CD14-positive monocyte (primary cell): ENCODE measurements around the gene TDRD9. TPM values are rescaled to one million over a fixed set of nuclear protein-coding genes. Genes with fewer than 3 reads are reported as not detected.
A peak's percentile ranks its signal among the peaks of the same experiment; 100 is the strongest.

Experiments used
- DNase-seq, 3 donors: peaks; one replicate each; pipeline ENCODE4 v3.0.0-alpha.2; 2011 to 2022
- H2AFZ ChIP-seq: 2 replicates; pipeline ENCODE4 v1.6.0; 2012; ENCODE audit warnings: mild to moderate bottlenecking, low read depth, low read length, inconsistent platforms; ENCODE audit not compliant: insufficient read depth, poor library complexity, severe bottlenecking
- H3K27ac ChIP-seq, 2 donors: 1 replicate in 1 of 2; 2 replicates in 1 of 2; pipeline ENCODE4 v1.5.1; 2012 to 2013; ENCODE audit warnings: low read length in 2 of 2, control low read depth in 1 of 2, inconsistent platforms in 1 of 2, low read depth in 1 of 2, mild to moderate bottlenecking in 1 of 2
- H3K27me3 ChIP-seq, 2 donors: one replicate each; pipeline versions ENCODE4 v1.6.0 to v1.6.1; 2011 to 2013; ENCODE audit warnings: low read length in 2 of 2; ENCODE audit not compliant: control insufficient read depth in 2 of 2, insufficient read depth in 2 of 2
- H3K36me3 ChIP-seq, 2 donors: replicated peaks in 1 of 2; 1 replicate in 1 of 2; 2 replicates in 1 of 2; pipeline versions ENCODE4 v1.5.1 to v1.6.1; 2012 to 2013; ENCODE audit warnings: low read length in 2 of 2, control low read depth in 1 of 2, inconsistent platforms in 1 of 2, mild to moderate bottlenecking in 1 of 2; ENCODE audit not compliant: insufficient read depth in 2 of 2, control insufficient read depth in 1 of 2
- H3K4me1 ChIP-seq, 2 donors: 1 replicate in 1 of 2; 2 replicates in 1 of 2; pipeline versions ENCODE4 v1.5.1 to v1.6.1; 2012 to 2013; ENCODE audit warnings: low read length in 2 of 2, control low read depth in 1 of 2, inconsistent platforms in 1 of 2, mild to moderate bottlenecking in 1 of 2, moderate library complexity in 1 of 2; ENCODE audit not compliant: insufficient read depth in 2 of 2, control insufficient read depth in 1 of 2
- H3K4me2 ChIP-seq: replicated peaks from 2 replicates; pipeline ENCODE3; 2012; ENCODE audit warnings: low read length, moderate library complexity, mild to moderate bottlenecking; ENCODE audit not compliant: poor library complexity, severe bottlenecking; ENCODE audit errors: extremely low read depth
- H3K4me3 ChIP-seq, 3 experiments: fragments of 200-600 bp in 1 of 3; sonication (generic) in 1 of 3; replicated peaks in 1 of 3; 1 replicate in 2 of 3; 2 replicates in 1 of 3; pipeline ENCODE4 v1.5.1; 2011 to 2013; ENCODE audit warnings: low read length in 3 of 3, mild to moderate bottlenecking in 3 of 3, control low read depth in 2 of 3, low read depth in 2 of 3, inconsistent platforms in 1 of 3, moderate library complexity in 1 of 3
- H3K79me2 ChIP-seq: 2 replicates; pipeline ENCODE4 v1.6.0; 2012; ENCODE audit warnings: mild to moderate bottlenecking, control low read depth, inconsistent platforms, low read length, moderate library complexity; ENCODE audit not compliant: insufficient read depth
- H3K9ac ChIP-seq: 2 replicates; pipeline ENCODE4 v1.6.0; 2017; ENCODE audit warnings: low read length, mild to moderate bottlenecking; ENCODE audit not compliant: insufficient read depth, poor library complexity, severe bottlenecking
- H3K9me3 ChIP-seq, 2 donors: replicated peaks in 1 of 2; 1 replicate in 1 of 2; 2 replicates in 1 of 2; pipeline versions ENCODE4 v1.5.1 to v1.6.1; 2012 to 2013; ENCODE audit warnings: low read length in 2 of 2, control low read depth in 1 of 2; ENCODE audit not compliant: control insufficient read depth in 1 of 2, insufficient read depth in 1 of 2
- H4K20me1 ChIP-seq: 2 replicates; pipeline ENCODE4 v1.6.0; 2012; ENCODE audit warnings: mild to moderate bottlenecking, low read length, control low read depth, moderate library complexity; ENCODE audit not compliant: insufficient read depth
- H3K27ac Mint-ChIP-seq, 7 donors: one replicate each; pipeline ENCODE4 v1.8.0; 2020; ENCODE audit warnings: mild to moderate bottlenecking in 7 of 7, mixed read lengths in 7 of 7, moderate library complexity in 6 of 7, inconsistent platforms in 2 of 7
- H3K27me3 Mint-ChIP-seq, 3 donors: one replicate each; pipeline ENCODE4 v1.8.0; 2021 to 2022; ENCODE audit warnings: low read depth in 3 of 3, mild to moderate bottlenecking in 3 of 3, mixed read lengths in 3 of 3, moderate library complexity in 3 of 3, inconsistent platforms in 1 of 3
- H3K36me3 Mint-ChIP-seq, 2 donors: one replicate each; pipeline ENCODE4 v1.8.0; 2020; ENCODE audit warnings: mixed read lengths in 2 of 2, inconsistent platforms in 1 of 2, mild to moderate bottlenecking in 1 of 2
- H3K4me1 Mint-ChIP-seq: one replicate; pipeline ENCODE4 v1.8.0; 2020; ENCODE audit warnings: mild to moderate bottlenecking, mixed read lengths
- H3K4me3 Mint-ChIP-seq, 2 donors: one replicate each; pipeline ENCODE4 v1.8.0; 2020; ENCODE audit warnings: mild to moderate bottlenecking in 2 of 2, mixed read lengths in 2 of 2, moderate library complexity in 1 of 2
- H3K9me3 Mint-ChIP-seq, 7 donors: one replicate each; pipeline ENCODE4 v1.8.0; 2020 to 2022; ENCODE audit warnings: mixed read lengths in 7 of 7, mild to moderate bottlenecking in 6 of 7, moderate library complexity in 6 of 7, inconsistent platforms in 2 of 7
- WGBS: methylation state at CpG from one replicate; pipeline ENCODE4 v1.1.5; 2013; ENCODE audit warnings: missing lambda C conversion rate; ENCODE audit not compliant: insufficient coverage; 5-methylcytosine and 5-hydroxymethylcytosine counted together
- intact Hi-C, 2 donors: fragments of 100-400 bp; cut with micrococcal nuclease; formaldehyde crosslinking; loops; one replicate each; pipeline versions ENCODE4 v1.15.0 to v1.15.1; 2023
- polyA plus RNA-seq, 3 donors: library from polyadenylated mRNA; depleted of rRNA in 1 of 3; unstranded in 2 of 3; stranded (reverse) in 1 of 3; fragments of 300-500 nt in 2 of 3; fragments of >200 nt in 1 of 3; fragmentation: Illumina TruSeq in 2 of 3; gene quantifications; 1 replicate in 2 of 3; 2 replicates in 1 of 3; pipeline ENCODE4 v1.2.3, GENCODE V29; 2012 to 2021
- TF ChIP-seq, protein P1 (sequence below): fragments of 200-600 bp; IDR thresholded peaks from one replicate; pipeline ENCODE4 v1.8.0; 2022; ENCODE audit warnings: antibody characterized with exemption, mild to moderate bottlenecking

The TDRD9 gene
- polyA plus RNA-seq, 3 donors = 7.6 to 12.1 (median 11.8) TPM

DNA sequence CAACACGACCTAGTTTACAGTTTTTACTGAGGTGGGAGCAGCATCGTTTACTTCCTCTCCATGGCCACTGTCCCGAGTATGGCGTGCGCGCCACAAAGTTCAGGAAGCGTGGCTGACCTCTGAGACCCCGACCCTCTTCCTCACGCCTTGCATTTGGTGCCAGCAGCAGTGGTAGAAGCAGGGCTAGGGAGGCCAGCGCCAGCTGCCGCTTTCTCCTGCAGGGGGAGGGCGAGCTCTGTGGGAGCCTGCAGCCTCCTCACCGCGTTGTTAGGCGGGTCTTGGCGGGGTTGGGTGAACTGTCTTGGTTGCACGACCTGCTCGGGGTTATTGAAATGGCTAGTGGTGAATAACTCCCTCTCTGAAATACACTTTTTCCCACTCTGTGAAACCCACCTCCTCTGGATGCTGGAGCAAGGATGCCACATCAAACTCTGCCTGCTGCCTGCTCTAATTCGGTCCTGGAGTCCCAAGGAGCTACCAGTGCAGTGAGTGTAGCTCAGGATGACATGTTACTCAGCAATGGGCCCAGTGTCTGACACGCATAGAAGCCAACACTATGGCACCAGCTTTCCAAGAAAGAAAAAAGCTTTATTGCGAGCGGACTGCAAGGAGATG is 22.3 kb upstream of the TDRD9 start:
- H4K20me1 ChIP-seq = peaks cover under 1% of the 10 kb centered on the region
- TF ChIP-seq, protein P1, sequence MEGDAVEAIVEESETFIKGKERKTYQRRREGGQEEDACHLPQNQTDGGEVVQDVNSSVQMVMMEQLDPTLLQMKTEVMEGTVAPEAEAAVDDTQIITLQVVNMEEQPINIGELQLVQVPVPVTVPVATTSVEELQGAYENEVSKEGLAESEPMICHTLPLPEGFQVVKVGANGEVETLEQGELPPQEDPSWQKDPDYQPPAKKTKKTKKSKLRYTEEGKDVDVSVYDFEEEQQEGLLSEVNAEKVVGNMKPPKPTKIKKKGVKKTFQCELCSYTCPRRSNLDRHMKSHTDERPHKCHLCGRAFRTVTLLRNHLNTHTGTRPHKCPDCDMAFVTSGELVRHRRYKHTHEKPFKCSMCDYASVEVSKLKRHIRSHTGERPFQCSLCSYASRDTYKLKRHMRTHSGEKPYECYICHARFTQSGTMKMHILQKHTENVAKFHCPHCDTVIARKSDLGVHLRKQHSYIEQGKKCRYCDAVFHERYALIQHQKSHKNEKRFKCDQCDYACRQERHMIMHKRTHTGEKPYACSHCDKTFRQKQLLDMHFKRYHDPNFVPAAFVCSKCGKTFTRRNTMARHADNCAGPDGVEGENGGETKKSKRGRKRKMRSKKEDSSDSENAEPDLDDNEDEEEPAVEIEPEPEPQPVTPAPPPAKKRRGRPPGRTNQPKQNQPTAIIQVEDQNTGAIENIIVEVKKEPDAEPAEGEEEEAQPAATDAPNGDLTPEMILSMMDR = peak; percentile 48
- Mint-ChIP-seq H3K4me3 (peak overlapping the region in 1 of 2 donors; percentile 36), H3K36me3 (peaks cover 7 to 12% of the 10 kb centered on the region in 2 donors), H3K9me3 (peaks cover 0 to 4% (median 0%) of the 10 kb centered on the region in 7 donors), H3K27me3 (peaks cover 3 to 4% (median 3%) of the 10 kb centered on the region in 3 donors), H3K27ac (no peak overlapping the region), H3K4me1 (peaks cover 16% of the 10 kb centered on the region)
- H3K27me3 ChIP-seq = no peaks in the 10 kb centered on the region
- H3K4me2 ChIP-seq = no peak overlapping the region
- H3K36me3 ChIP-seq = peaks cover 6 to 7% of the 10 kb centered on the region in 2 donors
- H3K9me3 ChIP-seq = no peaks in the 10 kb centered on the region
- 36% methylated on average over 10 of the region's 22 CpGs for WGBS
- no peak overlapping the region for H2AFZ ChIP-seq
- no peak overlapping the region for H3K27ac ChIP-seq
- H3K79me2 ChIP-seq = no peaks in the 10 kb centered on the region
- intact Hi-C loops = no loop called here
- DNase-seq = peak in 2 of 3 donors; percentile 22 to 23
- no peak overlapping the region for H3K4me3 ChIP-seq
- H3K4me1 ChIP-seq = peaks cover 0 to 6% of the 10 kb centered on the region in 2 donors
- no peak overlapping the region for H3K9ac ChIP-seq

DNA sequence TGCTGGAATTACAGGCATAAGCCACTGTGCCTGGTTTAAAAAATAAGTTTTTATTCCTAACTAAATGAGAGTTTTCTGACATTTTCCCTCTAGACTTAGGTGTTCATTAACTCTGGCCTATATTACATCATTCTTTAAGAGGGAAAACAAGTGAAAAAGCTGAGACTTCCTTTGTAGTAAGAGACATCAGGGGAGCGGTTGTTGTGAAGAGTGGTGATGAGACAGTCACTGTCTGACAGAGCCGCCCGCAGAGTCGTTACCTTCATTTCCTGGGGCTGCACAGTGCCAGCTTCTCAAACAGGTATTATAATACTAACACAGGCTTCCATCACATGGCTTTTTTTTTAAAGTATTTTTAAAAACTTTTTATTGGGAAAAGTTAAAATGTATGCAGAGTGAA is 19.7 kb upstream of the TDRD9 start:
- no peaks in the 10 kb centered on the region for H3K9me3 ChIP-seq
- H3K4me1 Mint-ChIP-seq = peaks cover 14% of the 10 kb centered on the region
- DNase-seq = no peak
- H3K4me3 Mint-ChIP-seq = no peak overlapping the region
- H3K9me3 Mint-ChIP-seq = peaks cover 0 to 2% (median 0%) of the 10 kb centered on the region in 7 donors
- peaks cover 31 to 38% of the 10 kb centered on the region in 2 donors for H3K36me3 Mint-ChIP-seq
- no CpG with 5 or more reads among the region's 4 CpGs for WGBS
- intact Hi-C loops = no loop called here
- TF ChIP-seq, protein P1 = no peak
- H3K9ac ChIP-seq = no peak overlapping the region
- peaks cover 27 to 32% of the 10 kb centered on the region in 2 donors for H3K36me3 ChIP-seq
- peaks cover 0 to 3% (median 2%) of the 10 kb centered on the region in 3 donors for H3K27me3 Mint-ChIP-seq
- H3K27ac Mint-ChIP-seq = no peak overlapping the region
- no peaks in the 10 kb centered on the region for H3K79me2 ChIP-seq
- H3K27me3 ChIP-seq = no peaks in the 10 kb centered on the region
- H3K27ac ChIP-seq = no peak overlapping the region
- H3K4me1 ChIP-seq = peaks cover 0 to 6% of the 10 kb centered on the region in 2 donors
- H2AFZ ChIP-seq = no peak overlapping the region
- peaks cover 25% of the 10 kb centered on the region for H4K20me1 ChIP-seq
- H3K4me2 ChIP-seq = no peak overlapping the region
- H3K4me3 ChIP-seq = no peak overlapping the region
